NCI-H460 (cell line): Measurements from ENCODE around the gene VAV2. TPM values are rescaled to one million over a fixed set of nuclear protein-coding genes. Genes with fewer than 3 reads are reported as not detected.
A peak's percentile ranks its signal among the peaks of the same experiment; 100 is the strongest.

ENCODE experiments used
- DNase-seq: peaks from one replicate; pipeline ENCODE4 v3.0.0-alpha.2; 2016; ENCODE audit warnings: low read depth; ENCODE audit errors: extremely low read depth
- total RNA-seq: library from RNA; depleted of rRNA; stranded (reverse); fragments of >200 nt; shearing (Covaris generic); gene quantifications from 2 replicates; pipeline ENCODE4 v1.2.3, GENCODE V29; 2014

The VAV2 gene
- total RNA-seq, 1 experiment from 2014 or later, result 6.0 TPM

DNA sequence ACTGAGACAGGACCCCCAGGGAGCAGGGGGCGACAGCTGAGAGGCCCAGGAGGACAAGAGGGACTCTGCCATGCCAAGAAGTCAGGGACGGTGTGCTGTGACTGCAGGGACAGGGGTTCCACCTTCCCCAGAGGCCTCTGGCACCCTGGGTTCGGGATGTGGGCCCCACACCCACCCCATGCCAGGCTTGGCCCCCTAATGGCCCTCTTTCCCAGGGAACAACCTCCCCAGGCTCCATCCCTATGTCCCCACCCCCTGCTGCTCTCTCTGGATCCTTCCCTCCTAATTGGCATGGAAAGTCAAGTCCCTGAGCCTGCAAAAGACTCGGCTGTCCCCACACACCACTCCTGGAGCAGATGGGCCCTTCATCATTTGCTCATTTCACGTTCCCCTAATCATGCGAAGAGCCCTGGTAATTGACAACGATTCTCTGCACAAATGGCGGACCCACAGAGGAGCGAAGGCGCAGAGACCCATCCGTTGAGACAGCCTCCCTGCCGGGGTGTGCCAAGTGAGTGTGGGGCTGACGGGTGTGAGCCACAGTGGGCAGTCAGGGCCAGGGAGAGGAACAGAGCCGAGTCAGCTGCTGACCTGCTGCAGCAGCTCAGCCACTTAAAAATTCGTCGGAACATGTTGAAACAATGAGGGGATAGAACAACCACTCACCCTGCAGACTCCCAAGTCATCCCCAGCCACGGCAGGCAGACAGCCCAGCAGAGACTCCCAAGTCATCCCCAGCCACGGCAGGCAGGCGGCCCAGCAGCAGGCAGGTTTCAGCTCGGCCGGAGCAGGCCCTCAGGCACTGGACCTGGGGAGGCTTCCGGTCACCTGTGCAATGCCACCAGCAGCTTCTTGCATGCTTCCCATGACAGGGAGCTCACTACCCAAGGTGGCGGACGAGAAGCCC, 109.0 kb downstream of the VAV2 start:
- DNase-seq, result no peak

DNA sequence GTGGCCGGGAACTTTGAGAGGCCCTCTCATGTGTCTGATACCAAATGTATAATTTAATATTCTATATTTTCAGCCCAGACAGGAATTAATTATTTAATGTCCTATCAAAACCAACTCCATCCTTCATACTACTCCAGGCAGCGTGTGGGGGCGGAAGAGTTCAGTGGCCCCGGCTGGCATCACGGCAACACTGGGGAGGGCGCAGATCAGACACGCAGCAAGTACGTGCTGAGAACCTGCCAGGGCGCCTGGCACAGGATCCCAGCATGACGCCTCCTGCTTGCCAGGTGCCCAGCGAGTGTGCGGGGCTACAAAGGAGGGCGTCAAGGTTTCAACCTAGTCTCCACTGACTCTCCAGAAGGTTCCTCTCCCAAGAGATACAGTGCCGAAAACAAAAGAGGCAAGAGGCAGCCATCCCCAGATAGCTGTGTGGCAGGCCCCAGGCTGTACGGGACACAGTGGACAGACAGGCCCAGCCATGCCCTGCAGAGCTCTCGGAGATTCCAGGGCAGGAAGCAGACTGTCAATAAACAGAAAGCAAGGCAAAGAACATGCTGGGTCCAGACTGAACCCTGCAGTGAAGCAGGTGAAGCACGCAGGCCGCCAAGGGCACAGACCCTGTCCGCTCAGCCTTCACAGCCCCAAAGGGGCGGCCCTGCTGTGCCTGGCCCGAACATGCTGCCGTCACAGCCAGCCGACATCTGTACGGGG, 110.3 kb downstream of the VAV2 start:
- no peak for DNase-seq

DNA sequence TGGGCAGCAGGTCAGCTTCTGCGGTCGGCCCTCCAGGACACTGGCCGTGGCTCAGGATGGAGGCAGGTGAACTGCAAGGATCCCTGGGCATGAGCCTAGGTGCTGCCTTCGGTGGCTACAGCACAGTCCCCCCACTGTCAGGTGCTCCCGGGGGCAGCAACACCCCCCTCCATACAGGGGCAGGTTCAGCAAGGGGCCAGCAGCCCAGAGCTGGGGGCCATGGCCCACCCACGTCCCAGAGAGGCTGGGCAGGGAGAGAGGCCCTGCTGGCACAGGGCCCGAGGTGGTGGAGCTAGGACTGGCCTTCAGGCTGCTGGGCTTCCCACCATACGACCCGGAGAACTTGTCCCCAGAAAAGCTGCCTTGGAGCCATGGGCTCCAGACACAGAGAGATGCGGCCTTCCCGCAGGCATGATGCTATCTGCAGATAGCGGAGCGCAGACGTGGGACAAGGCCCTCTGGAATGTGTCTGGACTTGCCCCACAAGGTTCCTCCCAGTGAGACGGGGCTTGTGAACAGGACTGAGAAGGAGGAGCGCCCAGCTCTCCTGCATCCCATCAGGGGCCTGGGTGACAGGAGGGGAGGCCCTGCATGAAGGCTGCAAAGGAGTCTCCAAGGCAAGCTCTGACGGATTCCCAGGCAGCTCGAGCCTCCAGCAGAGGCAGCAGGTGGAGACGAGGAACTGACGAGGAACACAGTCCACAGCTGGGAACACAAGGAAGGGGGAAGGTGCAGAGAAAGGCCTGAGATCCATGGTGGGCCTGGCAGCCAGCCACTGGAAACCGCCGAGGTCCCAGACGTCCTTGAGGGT, 111.1 kb downstream of the VAV2 start:
- no peak for DNase-seq

DNA sequence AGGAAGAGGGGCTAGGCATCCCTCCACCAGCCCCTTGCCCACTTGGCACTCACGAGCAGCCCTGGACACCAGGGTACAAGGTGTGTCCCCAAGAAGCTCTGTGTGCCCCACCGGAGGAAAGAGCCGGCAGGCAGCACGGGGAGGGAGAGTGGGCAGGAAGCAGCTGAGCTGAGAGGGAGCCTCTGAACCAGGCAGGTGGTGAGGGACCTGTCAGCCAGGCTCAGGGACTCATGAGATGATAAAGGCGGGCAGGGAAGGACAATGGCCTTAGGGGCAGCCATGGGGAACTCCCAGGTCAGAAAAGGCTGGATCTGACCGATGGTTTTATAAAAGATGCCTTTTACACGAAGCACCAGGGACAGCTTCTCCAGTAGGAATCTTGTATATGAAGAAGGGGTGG, 112.0 kb downstream of the VAV2 start:
- DNase-seq, result no peak

DNA sequence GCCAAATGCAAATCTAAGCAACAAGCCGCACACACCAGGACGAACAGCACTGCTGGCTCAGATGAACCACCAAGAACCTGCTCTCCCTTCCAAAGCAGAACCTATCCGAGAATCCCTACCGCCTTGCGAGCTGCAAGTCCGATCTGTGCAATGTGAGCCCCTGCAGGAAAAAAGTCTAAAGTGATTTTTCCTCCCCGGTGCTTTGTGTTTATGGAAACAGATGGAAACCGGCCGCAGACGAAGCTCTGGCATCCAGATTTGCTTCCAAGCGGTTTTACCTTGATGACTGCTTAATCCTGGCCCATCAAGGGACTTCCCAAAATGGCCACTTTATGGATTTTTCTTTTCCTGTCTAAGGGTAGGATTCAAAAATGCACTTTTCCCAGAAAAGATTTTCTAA, 112.5 kb downstream of the VAV2 start:
- no peak for DNase-seq

DNA sequence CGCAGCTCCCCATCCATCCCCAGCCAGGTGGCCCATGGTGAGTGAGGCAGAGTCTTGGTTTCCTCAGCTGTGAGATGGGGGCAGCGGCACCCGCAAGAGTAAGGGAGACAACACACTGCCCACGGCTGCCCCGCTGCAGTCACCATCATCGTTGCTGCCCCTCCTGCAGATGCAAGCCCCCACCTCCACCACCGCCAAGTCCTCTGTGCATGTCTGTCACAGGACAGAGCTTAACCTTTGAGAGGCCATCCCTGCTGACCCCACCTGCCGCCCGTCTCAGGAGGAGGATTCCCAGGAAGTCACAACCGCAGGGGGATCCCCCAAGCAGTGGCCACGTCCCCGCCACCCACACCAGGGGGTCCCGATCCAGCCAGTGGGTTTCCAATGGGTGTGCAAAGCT, 113.7 kb downstream of the VAV2 start:
- DNase-seq, result no peak

DNA sequence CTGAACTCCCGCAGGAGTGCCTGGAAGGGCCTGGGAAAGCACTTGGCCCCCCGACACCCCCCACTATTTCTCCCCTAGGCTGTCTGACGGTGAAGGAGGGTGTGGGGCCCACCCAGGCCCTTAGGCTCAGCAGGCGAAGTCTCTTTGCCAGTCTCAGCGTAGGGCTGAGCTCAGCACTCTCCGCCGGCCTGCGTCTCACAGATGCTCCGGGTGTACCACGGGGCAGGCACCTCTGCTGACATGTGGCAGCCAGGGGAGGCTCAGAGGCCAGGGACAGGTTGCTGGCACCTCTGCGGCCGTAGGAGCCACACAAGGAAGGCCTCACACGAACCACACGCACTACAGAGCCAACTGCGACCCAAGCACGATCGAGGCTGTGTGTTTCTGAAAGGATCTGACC, 114.2 kb downstream of the VAV2 start:
- no peak for DNase-seq

DNA sequence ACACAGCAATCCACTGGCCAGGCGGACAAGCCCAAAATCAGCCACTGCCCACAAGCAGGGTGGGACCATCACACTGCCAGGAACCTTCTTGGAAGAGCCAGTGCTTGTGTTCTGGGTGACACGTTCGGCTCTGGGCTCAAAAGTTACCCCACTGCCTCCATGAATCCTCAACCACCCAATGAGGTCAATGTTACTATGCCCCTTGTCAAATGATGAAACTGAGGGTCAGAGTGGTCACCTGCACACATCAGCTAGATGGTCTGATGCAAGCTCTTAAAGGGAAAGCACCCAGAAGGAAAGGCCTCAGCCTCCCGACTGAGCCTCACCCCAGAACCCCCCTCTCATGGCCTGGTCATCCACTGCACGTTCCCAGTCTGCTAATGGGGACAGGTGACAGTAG, 114.8 kb downstream of the VAV2 start:
- DNase-seq, result no peak

DNA sequence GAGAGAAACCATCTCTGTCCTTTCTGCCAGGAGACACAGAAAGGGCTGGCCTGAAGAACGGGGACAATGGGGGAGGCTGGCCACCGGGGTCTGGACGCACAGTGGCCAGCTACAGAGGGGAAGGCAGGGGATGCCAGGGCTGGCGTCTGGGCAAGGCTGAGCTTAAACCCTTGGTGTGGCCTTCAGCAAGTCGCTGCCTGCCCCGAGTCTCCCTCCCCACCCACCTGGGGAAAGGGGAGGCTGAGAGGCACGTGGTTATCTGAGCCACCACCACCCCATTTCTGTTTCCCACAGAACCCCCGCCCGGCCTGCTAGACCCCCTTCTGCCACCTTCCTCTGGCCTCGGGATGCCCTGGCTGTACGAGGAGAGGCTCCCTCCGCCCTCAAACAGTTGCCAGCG, 115.3 kb downstream of the VAV2 start:
- DNase-seq, result no peak

DNA sequence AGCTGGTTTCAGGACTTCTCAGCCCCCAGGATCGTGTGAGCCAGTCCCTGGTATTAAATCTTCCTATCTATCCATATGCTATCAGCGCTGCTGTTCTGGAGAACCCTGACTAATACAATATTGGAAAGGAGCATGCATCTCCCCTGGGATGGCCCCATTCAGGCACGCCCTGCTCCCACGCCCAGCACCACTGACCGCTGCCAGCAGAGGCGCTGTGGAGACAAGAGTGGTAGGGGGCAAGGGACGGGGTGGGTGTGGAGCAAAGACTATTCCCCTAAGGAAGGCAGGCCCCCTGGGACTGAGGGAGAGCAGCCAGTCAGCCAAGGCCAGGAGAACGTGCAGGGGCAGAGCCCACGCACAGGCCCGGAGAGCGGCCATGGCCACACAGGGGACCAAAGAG, 116.0 kb downstream of the VAV2 start:
- DNase-seq, result no peak

DNA sequence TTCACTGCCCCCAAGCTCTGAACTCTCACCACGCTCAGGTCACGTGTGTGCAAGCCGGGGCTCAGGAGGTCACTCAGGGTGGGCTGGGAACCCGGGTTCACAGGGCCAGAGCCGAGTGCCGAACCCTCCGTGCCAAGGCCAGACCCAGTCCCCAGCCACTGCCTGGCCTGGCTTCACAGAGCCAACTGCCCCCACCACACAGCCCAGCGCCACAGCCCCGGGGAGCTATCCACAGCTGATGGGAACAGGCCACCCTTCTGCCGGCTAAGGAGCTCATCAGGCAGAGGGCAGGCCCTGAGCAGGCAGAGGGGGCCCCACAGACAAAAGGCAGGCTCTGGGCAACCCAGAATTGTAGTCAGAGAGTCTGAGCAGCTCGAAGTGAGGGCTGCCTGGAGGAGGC, 117.0 kb downstream of the VAV2 start:
- DNase-seq, result no peak

DNA sequence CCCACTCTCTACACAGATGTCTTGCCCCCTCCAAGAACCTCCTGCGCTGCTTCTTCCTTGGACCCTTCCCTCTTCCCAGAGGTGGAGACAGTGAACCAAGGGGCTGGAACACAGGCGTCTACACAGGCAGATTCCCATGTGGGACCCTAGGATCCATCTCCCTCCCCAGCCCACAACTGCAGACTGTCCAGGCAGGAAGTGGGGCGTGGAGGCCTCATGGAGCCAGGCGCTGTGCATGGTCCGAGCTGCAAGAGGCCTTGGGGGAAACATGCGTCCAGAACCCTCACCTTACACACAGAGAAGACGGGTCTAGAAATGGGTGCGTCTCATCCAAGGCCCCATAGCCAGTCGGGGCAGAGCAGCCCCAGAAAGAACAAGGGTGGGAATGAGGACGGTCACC, 117.5 kb downstream of the VAV2 start:
- no peak for DNase-seq

DNA sequence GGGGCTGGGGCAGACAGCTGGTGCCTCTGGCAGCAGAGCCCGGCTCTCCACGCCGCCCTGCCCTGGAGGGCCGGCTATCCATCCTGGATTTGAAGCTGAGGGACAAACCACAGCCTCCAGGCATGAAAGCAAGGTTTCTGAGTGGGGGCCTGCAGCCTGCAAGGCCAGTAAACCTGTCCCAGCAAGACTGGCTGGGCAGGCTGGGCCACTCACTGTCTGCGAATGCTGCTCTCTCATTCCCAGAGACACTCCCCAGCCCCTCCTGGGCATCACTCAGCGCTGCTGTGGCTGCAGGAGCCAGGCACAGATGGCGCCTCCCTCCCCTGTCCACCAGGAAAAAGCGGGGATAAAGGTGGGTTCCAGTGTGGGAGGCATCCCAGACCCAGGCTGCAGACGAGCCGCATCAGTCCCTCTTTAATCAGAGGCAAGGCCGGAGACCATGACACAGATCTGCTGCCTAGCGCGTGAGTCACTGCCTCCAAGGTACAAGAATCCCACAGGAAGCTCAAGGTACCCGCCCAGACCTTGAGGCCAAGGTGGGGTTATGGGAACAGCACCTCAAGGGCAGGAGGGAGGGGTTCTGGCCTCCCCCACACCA, 118.0 kb downstream of the VAV2 start:
- peak; percentile 23 for DNase-seq

DNA sequence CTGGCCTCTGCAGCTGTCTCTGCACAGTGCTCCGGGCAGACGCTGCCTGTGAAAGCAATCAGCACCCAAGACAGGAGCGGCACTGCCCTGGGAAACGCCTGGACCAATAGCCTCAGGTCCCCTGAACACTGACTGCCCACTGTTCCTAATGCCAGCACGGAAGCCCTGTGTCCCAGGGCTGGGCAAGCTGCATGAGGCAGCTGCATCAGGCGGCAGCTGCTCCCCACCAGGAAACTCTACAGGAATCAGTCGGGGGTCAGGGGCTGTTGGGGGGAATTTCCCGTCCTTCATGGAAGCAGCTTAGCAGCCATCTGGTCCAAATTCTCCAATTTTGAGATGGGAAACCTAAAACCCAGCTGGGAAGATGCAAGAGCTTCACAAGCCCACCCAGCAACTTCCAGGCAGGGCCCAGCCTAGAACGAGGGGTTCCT, 118.6 kb downstream of the VAV2 start:
- no peak for DNase-seq

DNA sequence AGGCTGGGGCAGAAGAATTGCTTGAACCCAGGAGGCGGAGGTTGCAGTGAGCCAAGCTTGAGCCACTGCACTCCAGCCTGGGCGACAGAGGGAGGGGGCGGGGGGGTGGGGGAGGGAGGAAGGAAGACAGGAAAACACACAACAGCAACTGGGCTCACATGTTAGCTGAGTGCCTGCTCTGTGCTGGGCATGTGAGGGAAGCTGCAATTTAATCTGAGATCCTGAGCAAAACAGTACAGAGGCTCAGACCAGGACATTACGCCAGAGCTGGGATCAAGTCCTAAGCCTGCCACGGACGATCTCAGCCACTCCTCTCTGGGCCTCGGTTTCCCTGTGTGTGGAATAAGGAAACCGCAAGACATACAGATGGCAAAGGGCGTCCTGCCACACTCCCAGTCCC, 119.1 kb downstream of the VAV2 start:
- no peak for DNase-seq

DNA sequence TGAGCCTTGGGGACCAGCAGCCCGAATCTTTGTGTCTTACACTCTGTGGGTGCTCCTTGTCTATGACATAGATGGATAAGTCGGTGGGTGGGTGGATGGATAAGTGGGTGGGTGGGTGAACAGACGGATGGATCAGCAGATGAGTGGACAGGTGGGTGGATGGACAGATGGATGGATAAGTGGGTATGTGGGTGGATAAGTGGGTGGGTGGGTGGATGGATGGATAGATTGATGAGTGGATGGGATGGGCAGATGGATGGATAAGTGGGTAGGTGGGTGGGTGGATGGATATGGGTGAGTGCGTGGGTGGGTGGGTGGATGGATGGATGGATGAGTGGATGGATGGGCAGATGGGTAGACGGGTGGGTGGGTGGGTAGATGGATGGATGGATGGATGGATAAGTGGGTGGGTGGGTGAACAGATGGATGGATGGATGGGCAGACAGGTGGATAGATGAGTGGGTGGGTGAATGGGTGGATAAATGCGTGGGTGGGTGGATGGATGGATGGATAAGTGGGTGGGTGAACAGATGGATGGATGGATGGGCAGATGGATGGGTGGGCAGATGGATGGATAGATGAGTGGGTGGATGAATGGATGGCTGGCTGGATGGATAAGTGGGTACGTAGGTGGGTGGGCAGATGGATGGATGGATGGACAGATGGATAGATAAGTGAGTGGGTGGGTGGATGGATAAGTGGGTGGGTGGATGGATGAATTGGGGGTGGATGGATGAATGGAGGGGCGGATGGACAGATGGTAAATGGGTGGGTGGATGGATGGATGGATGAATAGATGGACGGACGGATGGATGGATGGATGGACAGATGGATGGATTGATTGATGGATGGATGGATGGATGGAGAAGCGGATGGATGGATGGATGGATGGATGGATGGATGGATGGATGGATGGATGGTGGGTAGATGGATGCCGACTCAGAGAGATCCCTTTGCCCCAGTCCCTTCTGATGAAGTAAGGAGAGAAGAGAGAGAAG, 121.2 kb downstream of the VAV2 start:
- DNase-seq, result no peak

DNA sequence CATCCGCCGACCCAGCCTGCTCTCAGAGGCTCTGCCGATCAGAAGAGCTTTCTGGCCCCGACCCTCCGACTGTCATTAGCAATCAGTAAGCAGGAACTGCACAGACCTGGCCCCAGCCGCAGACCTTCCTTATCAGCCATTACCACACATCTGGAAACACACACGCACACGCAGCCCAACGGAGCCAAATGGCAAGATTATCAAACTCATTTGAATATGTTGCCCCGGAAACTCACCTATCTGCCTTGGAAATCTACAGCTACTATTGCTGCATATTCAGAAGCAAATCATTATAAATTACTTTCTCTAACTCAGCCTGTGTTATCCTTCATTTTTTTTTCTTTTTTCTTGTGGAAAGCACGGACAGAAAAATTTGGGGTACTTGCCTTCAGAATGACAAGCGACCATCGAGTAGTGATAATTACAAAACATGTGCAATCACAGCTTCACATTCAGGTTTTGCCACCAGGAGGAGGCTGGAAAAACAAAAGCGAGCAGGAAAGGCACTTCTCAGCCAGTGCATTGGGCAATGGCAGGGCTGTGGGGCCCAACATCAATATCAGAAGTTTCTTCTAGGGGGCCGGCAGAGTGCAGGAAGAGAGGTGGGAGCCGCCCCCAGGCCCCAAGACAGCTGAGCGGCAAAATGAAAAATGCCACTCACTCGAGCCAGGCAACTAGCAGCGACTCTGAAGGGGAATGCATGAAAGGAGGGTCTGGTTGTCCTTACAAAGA, 122.3 kb downstream of the VAV2 start:
- no peak for DNase-seq

DNA sequence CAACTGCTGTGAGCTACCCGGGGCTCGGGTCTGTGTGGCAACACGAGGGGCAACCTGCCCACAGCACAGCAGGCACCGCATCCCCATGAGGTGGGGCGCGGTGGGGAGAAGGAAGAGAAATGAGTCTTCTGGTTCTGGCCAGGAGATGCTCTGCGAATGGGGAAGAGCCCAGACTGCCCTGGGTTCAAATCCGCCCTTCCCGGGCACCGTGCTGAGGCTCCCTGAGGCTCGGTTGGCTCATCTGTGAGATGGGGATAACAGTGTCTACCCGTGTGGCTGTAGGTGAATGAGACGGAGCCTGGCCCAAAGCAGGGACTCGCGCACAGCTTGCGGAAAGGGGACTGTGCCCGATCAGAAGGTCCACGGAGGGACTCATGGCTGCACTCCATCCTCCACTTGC, 123.9 kb downstream of the VAV2 start:
- DNase-seq, result no peak

DNA sequence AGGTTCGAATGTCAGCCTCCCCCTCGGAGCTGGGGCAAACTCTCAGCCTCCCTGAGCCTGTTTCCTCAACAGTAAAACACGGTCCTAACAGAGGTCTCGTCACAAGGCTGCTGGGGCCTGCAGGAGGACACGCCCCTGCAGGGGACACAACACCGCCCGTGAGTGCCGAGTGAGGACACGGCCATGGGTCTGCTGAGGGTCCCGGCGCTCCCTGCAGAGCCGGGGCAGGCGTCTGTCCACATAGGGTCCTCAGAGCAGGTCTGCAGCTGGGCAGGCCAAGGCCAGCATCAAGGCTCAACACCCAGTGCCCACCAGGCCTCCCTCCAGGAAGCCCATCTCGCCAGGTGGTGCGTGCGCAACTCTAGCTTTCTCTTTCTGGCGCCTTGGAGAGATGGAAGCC, 125.2 kb downstream of the VAV2 start:
- no peak for DNase-seq
